Measurements from ENCODE around the gene SMOC2.

SMOC2 gene

DNA sequence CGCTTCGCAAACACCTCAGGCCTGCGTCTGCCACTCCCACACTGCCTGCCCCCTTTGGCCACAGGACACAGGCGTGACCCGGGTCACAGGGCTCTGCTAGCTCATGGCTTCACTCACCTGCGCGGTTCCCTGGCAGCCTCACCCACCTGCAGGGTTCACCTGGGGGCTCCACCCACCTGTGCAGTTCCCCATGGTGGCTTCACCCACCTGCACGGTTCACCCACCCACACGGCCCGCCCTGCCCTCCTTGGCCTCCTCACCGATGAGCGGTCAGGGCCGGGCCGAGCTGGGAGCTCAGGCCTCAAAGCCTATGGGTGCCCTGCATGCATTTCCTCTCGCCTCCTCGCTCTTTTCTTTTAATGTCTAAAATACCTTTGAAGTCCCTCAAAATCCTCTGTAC, 54.7 kb downstream of the SMOC2 start:
- TF ChIP-seq, protein P1, sequence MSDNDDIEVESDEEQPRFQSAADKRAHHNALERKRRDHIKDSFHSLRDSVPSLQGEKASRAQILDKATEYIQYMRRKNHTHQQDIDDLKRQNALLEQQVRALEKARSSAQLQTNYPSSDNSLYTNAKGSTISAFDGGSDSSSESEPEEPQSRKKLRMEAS (IDR thresholded peaks at IDR 0.05) = no peak
- TF ChIP-seq NFIC (IDR thresholded peaks at IDR 0.05) = no peak
- no peak for TF ChIP-seq TCF12 (IDR thresholded peaks at IDR 0.05; ENCODE audit: low read depth)
- no peak for TF ChIP-seq EGR1 (IDR thresholded peaks at IDR 0.05)
- TF ChIP-seq EP300 (IDR thresholded peaks at IDR 0.05; ENCODE audit: borderline replicate concordance) = no peak
- TF ChIP-seq TEAD4 (IDR thresholded peaks at IDR 0.05) = no peak
- no peak for TF ChIP-seq TAF1 (IDR thresholded peaks at IDR 0.05; ENCODE audit: low read depth)
- no peak for TF ChIP-seq CREB1 (IDR thresholded peaks at IDR 0.05; ENCODE audit: low read depth)
- no peak for TF ChIP-seq FOXM1 (IDR thresholded peaks at IDR 0.05; ENCODE audit: borderline replicate concordance, low read depth)
- TF ChIP-seq YY1 (IDR thresholded peaks at IDR 0.05; ENCODE audit: low read depth) = no peak
- TF ChIP-seq ZBTB7A (IDR thresholded peaks at IDR 0.05; ENCODE audit: low read depth) = no peak
- TF ChIP-seq REST (IDR thresholded peaks at IDR 0.05; ENCODE audit: low read depth) = no peak
- TF ChIP-seq RAD21 (IDR thresholded peaks at IDR 0.05; ENCODE audit: low read depth) = no peak

- TF ChIP-seq NFIC (IDR thresholded peaks at IDR 0.05) (no peak), TCF12 (IDR thresholded peaks at IDR 0.05; ENCODE audit: low read depth) (no peak), ZBTB7A (IDR thresholded peaks at IDR 0.05; ENCODE audit: low read depth) (no peak), RAD21 (IDR thresholded peaks at IDR 0.05; ENCODE audit: low read depth) (no peak), EGR1 (IDR thresholded peaks at IDR 0.05) (no peak)
- TF ChIP-seq, protein P1 (IDR thresholded peaks at IDR 0.05) = no peak
These were observed 55.4 kb downstream of the SMOC2 start for GRCh38 chr6:168496139-168496996.

- no peak for TF ChIP-seq EGR1 (IDR thresholded peaks at IDR 0.05)
- TF ChIP-seq YY1 (IDR thresholded peaks at IDR 0.05; ENCODE audit: low read depth) = no peak
- TF ChIP-seq EP300 (IDR thresholded peaks at IDR 0.05; ENCODE audit: borderline replicate concordance) = no peak
- no peak for TF ChIP-seq USF1 (IDR thresholded peaks at IDR 0.05)
- no peak for TF ChIP-seq CREB1 (IDR thresholded peaks at IDR 0.05; ENCODE audit: low read depth)
- no peak for TF ChIP-seq REST (IDR thresholded peaks at IDR 0.05; ENCODE audit: low read depth)
- TF ChIP-seq RAD21 (IDR thresholded peaks at IDR 0.05; ENCODE audit: low read depth) = no peak
- no peak for TF ChIP-seq NFIC (IDR thresholded peaks at IDR 0.05)
These were observed 56.0 kb downstream of the SMOC2 start for GRCh38 chr6:168496997-168497331.

- no peak for TF ChIP-seq USF1 (IDR thresholded peaks at IDR 0.05)
- TF ChIP-seq FOXM1 (IDR thresholded peaks at IDR 0.05; ENCODE audit: borderline replicate concordance, low read depth) = no peak
- TF ChIP-seq TCF12 (IDR thresholded peaks at IDR 0.05; ENCODE audit: low read depth) = no peak
- no peak for TF ChIP-seq TAF1 (IDR thresholded peaks at IDR 0.05; ENCODE audit: low read depth)
- no peak for TF ChIP-seq CREB1 (IDR thresholded peaks at IDR 0.05; ENCODE audit: low read depth)
- TF ChIP-seq NFIC (IDR thresholded peaks at IDR 0.05) = no peak
- no peak for TF ChIP-seq EGR1 (IDR thresholded peaks at IDR 0.05)
These were observed 56.4 kb downstream of the SMOC2 start for GRCh38 chr6:168497381-168497780.

GRCh38 chr6:168498161-168498843, 57.3 kb downstream of the SMOC2 start:
- TF ChIP-seq REST (IDR thresholded peaks at IDR 0.05; ENCODE audit: low read depth) = no peak
- no peak for TF ChIP-seq EP300 (IDR thresholded peaks at IDR 0.05; ENCODE audit: borderline replicate concordance)
- TF ChIP-seq TAF1 (IDR thresholded peaks at IDR 0.05; ENCODE audit: low read depth) = no peak
- TF ChIP-seq RAD21 (IDR thresholded peaks at IDR 0.05; ENCODE audit: low read depth) = no peak
- TF ChIP-seq FOXM1 (IDR thresholded peaks at IDR 0.05; ENCODE audit: borderline replicate concordance, low read depth) = no peak
- TF ChIP-seq, protein P1 (IDR thresholded peaks at IDR 0.05) = no peak
- TF ChIP-seq EGR1 (IDR thresholded peaks at IDR 0.05) = no peak
- TF ChIP-seq CREB1 (IDR thresholded peaks at IDR 0.05; ENCODE audit: low read depth) = no peak
- TF ChIP-seq ZBTB7A (IDR thresholded peaks at IDR 0.05; ENCODE audit: low read depth) = no peak
- TF ChIP-seq YY1 (IDR thresholded peaks at IDR 0.05; ENCODE audit: low read depth) = no peak
- no peak for TF ChIP-seq TEAD4 (IDR thresholded peaks at IDR 0.05)
- no peak for TF ChIP-seq TCF12 (IDR thresholded peaks at IDR 0.05; ENCODE audit: low read depth)
- TF ChIP-seq CEBPB (IDR thresholded peaks at IDR 0.05) = no peak
- no peak for TF ChIP-seq NFIC (IDR thresholded peaks at IDR 0.05)
- no peak for TF ChIP-seq USF1 (IDR thresholded peaks at IDR 0.05)
